CD4-positive, alpha-beta T cell (primary cell): ENCODE measurements around the gene TTYH2. TPM values are rescaled to one million over a fixed set of nuclear protein-coding genes. Genes with fewer than 3 reads are reported as not detected.

Experiments
- ATAC-seq: fragments of 200-7000 bp; cut with Tn5 transposase; one replicate; pipeline ENCODE4 v1.10.0; 2022; ENCODE audit warnings: mild to moderate bottlenecking; ENCODE audit not compliant: poor library complexity
- CTCF ChIA-PET: fragments of 350-600 bp; sonication (Branson Sonifier 250); formaldehyde crosslinking; loops from one replicate; lab custom pipeline; 2021; ENCODE audit warnings: antibody characterized with exemption, inconsistent platforms; lab: Charles Lee
- POLR2A ChIA-PET: fragments of 350-600 bp; sonication (Branson Sonifier 250); formaldehyde crosslinking; loops from one replicate; lab custom pipeline; 2021; ENCODE audit warnings: antibody characterized with exemption, inconsistent platforms; lab: Charles Lee
- DNase-seq, 14 experiments: peaks; one replicate each; pipeline ENCODE4 v3.0.0-alpha.2; 2013 to 2020; ENCODE audit warnings: mixed read lengths in 2 of 14
- H3K27ac ChIP-seq, 2 donors: one replicate each; pipeline versions ENCODE4 v1.5.1 to v1.7.0; 2013; ENCODE audit warnings: low read length in 2 of 2, low read depth in 1 of 2, mild to moderate bottlenecking in 1 of 2
- H3K27me3 ChIP-seq, 2 experiments: 1 replicate in 1 of 2; 2 replicates in 1 of 2; pipeline versions ENCODE4 v1.6.1 to v1.7.0; 2013; ENCODE audit warnings: low read length in 2 of 2, control low read depth in 1 of 2, mild to moderate bottlenecking in 1 of 2, moderate library complexity in 1 of 2; ENCODE audit not compliant: insufficient read depth in 2 of 2, control insufficient read depth in 1 of 2
- H3K36me3 ChIP-seq: one replicate; pipeline ENCODE4 v1.6.1; 2013; ENCODE audit warnings: low read length, control low read depth; ENCODE audit not compliant: insufficient read depth
- H3K4me1 ChIP-seq: one replicate; pipeline ENCODE4 v1.6.1; 2013; ENCODE audit warnings: low read length, control low read depth; ENCODE audit not compliant: insufficient read depth
- H3K4me3 ChIP-seq: one replicate; pipeline ENCODE4 v1.5.1; 2013; ENCODE audit warnings: mild to moderate bottlenecking, low read length, moderate library complexity
- H3K9me3 ChIP-seq, 2 experiments: 1 replicate in 1 of 2; 2 replicates in 1 of 2; pipeline versions ENCODE4 v1.6.1 to v1.7.0; 2013; ENCODE audit warnings: low read length in 2 of 2, mild to moderate bottlenecking in 2 of 2, control low read depth in 1 of 2, moderate library complexity in 1 of 2; ENCODE audit not compliant: control insufficient read depth in 1 of 2, insufficient read depth in 1 of 2
- H3K27ac Mint-ChIP-seq: one replicate; pipeline ENCODE4 v1.8.0; 2020; ENCODE audit warnings: mixed read lengths
- H3K27me3 Mint-ChIP-seq: one replicate; pipeline ENCODE4 v1.8.0; 2021; ENCODE audit warnings: mixed read lengths
- H3K36me3 Mint-ChIP-seq: one replicate; pipeline ENCODE4 v1.8.0; 2021; ENCODE audit warnings: low read depth, mixed read lengths
- H3K4me1 Mint-ChIP-seq: one replicate; pipeline ENCODE4 v1.8.0; 2021; ENCODE audit warnings: low read depth, mixed read lengths
- H3K4me3 Mint-ChIP-seq: one replicate; pipeline ENCODE4 v1.8.0; 2020; ENCODE audit warnings: mild to moderate bottlenecking, mixed read lengths
- H3K9me3 Mint-ChIP-seq: one replicate; pipeline ENCODE4 v1.8.0; 2020; ENCODE audit warnings: mixed read lengths
- intact Hi-C, 2 experiments: fragments of 100-400 bp; cut with DNase I in 1 of 2; cut with micrococcal nuclease in 1 of 2; formaldehyde crosslinking; loops; one replicate each; pipeline versions ENCODE4 v1.15.1 to v1.9.0; 2023 to 2025; cut with DNase I, micrococcal nuclease
- total RNA-seq, 174 experiments: library from RNA in 2 of 174; stranded (reverse) in 2 of 174; gene quantifications; one replicate each; pipeline ENCODE4 v1.2.3 and lab custom pipeline; 2021 to 2026
- TF ChIP-seq, protein P1 (sequence below): fragments of 200-600 bp; IDR thresholded peaks from one replicate; pipeline ENCODE4 v1.8.0; 2022; ENCODE audit warnings: antibody characterized with exemption, mild to moderate bottlenecking

Gene TTYH2
- total RNA-seq, 2 experiments from 2014 or later = 4.4 to 5.4 TPM

DNA sequence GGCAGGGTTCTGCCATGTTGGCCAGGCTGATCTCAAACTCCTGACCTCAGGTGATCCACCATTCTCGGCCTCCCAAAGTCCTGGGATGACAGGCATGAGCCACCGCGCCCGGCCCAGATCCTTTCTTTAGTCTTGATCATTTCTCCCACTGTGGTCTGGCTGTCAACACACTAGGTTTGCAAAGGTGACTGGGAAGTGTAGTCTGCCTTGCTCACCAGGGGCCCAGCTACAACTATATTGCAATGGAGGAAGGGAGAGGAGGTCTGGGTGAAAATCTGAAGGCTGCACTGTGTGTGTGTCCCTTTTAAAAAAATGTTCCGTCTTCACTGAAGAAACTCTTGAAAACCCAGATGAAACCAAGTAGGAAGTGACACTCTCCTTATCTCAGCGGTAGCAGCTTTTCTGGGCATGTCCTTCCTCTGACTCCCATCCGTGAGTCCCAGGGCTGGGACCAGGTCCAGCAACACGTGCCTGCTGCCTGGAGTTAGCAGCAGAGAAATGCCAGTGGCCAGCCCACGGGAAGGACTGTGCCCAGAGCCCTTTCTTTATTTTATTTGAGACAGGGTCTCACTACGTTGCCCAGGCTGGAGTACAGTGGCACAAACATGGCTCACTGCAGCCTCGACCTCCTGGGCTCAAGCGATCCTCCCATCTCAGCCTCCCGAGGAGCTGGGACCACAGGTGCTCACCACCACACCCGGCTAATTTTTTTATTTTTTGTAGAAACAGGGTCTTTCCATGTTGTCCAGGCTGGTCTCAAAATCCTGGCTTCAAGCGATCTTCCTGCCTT lies 94.8 kb downstream of the TTYH2 start:
- CTCF ChIA-PET = no interaction called here
- TF ChIP-seq, protein P1, sequence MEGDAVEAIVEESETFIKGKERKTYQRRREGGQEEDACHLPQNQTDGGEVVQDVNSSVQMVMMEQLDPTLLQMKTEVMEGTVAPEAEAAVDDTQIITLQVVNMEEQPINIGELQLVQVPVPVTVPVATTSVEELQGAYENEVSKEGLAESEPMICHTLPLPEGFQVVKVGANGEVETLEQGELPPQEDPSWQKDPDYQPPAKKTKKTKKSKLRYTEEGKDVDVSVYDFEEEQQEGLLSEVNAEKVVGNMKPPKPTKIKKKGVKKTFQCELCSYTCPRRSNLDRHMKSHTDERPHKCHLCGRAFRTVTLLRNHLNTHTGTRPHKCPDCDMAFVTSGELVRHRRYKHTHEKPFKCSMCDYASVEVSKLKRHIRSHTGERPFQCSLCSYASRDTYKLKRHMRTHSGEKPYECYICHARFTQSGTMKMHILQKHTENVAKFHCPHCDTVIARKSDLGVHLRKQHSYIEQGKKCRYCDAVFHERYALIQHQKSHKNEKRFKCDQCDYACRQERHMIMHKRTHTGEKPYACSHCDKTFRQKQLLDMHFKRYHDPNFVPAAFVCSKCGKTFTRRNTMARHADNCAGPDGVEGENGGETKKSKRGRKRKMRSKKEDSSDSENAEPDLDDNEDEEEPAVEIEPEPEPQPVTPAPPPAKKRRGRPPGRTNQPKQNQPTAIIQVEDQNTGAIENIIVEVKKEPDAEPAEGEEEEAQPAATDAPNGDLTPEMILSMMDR = no peak
- H3K9me3 Mint-ChIP-seq = peaks cover 3% of the 10 kb centered on the region
- no peak for ATAC-seq
- Histone ChIP-seq H3K36me3 (no peaks in the 10 kb centered on the region), H3K4me3 (no peak overlapping the region), H3K27ac (no peak overlapping the region), H3K27me3 (no peaks in the 10 kb centered on the region), H3K4me1 (peaks cover 6% of the 10 kb centered on the region), H3K9me3 (peaks cover 0 to 10% of the 10 kb centered on the region in 2 experiments)
- no peak overlapping the region for H3K4me3 Mint-ChIP-seq
- POLR2A ChIA-PET = no interaction called here
- H3K27ac Mint-ChIP-seq = no peak overlapping the region
- intact Hi-C loops = loop anchor here in 1 of 2 experiments (10.0 kb wide), 1 partner anchor 187 kb away; no protein-coding TSS in a partner anchor
- no peak for DNase-seq
- H3K4me1 Mint-ChIP-seq = peaks cover 6% of the 10 kb centered on the region
- H3K36me3 Mint-ChIP-seq = no peaks in the 10 kb centered on the region
- H3K27me3 Mint-ChIP-seq = no peaks in the 10 kb centered on the region

DNA sequence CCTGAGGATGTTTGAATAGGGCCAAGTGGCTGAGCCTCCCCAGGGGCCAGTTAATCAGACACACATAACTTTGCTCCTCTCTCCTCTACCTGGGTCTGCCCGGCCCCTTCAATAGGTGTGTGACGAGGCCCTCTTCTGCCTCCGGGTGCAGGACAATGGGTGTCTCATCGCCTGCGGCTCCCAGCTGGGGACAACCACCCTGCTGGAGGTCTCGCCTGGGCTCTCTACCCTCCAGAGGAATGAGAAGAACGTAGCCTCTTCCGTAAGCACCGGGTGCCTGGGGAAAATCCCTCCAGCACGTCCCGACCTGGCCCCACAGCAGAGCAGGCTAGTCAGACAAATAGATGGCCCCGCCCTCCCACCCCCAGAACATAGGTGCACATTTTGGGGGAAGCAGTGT lies 96.5 kb downstream of the TTYH2 start:
- Mint-ChIP-seq H3K27ac (no peak overlapping the region), H3K4me1 (peaks cover 6% of the 10 kb centered on the region), H3K4me3 (no peak overlapping the region), H3K36me3 (no peaks in the 10 kb centered on the region), H3K27me3 (no peaks in the 10 kb centered on the region), H3K9me3 (peaks cover 3% of the 10 kb centered on the region)
- ATAC-seq = no peak
- H3K9me3 ChIP-seq = peaks cover 0 to 10% of the 10 kb centered on the region in 2 experiments
- H3K27ac ChIP-seq = no peak overlapping the region
- TF ChIP-seq, protein P1 = no peak
- CTCF ChIA-PET = no interaction called here
- H3K4me3 ChIP-seq = no peak overlapping the region
- H3K36me3 ChIP-seq = no peaks in the 10 kb centered on the region
- no peak for DNase-seq
- intact Hi-C loops = loop anchor here in 1 of 2 experiments (10.0 kb wide), 1 partner anchor 185 kb away; no protein-coding TSS in a partner anchor
- peaks cover 6% of the 10 kb centered on the region for H3K4me1 ChIP-seq
- no peaks in the 10 kb centered on the region for H3K27me3 ChIP-seq
- POLR2A ChIA-PET = no interaction called here

Other genes starting within 250 kb of the TTYH2 start
- gene RPL38, start 9.9 kb upstream of the TTYH2 start, total RNA-seq = 1,000 to 10,000 TPM; 2,305 to 2,531 TPM
- 1 to 10 TPM in 1 of 2 experiments, under 1 TPM in 1; 0.66 to 1.2 TPM for gene DNAI2, start 60.7 kb downstream of the TTYH2 start, total RNA-seq
- gene KIF19, start 112.7 kb downstream of the TTYH2 start, total RNA-seq = 1 to 10 TPM in 1 of 2 experiments, under 1 TPM in 1; 0.81 to 1.1 TPM
- not detected for gene BTBD17, start 148.3 kb downstream of the TTYH2 start, total RNA-seq
- gene GPR142, start 153.9 kb downstream of the TTYH2 start, total RNA-seq = not detected
- not detected for gene GPRC5C, start 218.5 kb downstream of the TTYH2 start, total RNA-seq